CD14-positive monocyte (primary cell): ENCODE data around the gene MMP24. TPM values are rescaled to one million over a fixed set of nuclear protein-coding genes. Genes with fewer than 3 reads are reported as not detected.

Experiments used
- DNase-seq, 3 donors: peaks; one replicate each; pipeline ENCODE4 v3.0.0-alpha.2; 2011 to 2022
- H2AFZ ChIP-seq: 2 replicates; pipeline ENCODE4 v1.6.0; 2012; ENCODE audit warnings: mild to moderate bottlenecking, low read depth, low read length, inconsistent platforms; ENCODE audit not compliant: insufficient read depth, poor library complexity, severe bottlenecking
- H3K27ac ChIP-seq, 2 donors: 1 replicate in 1 of 2; 2 replicates in 1 of 2; pipeline ENCODE4 v1.5.1; 2012 to 2013; ENCODE audit warnings: low read length in 2 of 2, control low read depth in 1 of 2, inconsistent platforms in 1 of 2, low read depth in 1 of 2, mild to moderate bottlenecking in 1 of 2
- H3K27me3 ChIP-seq, 2 donors: one replicate each; pipeline versions ENCODE4 v1.6.0 to v1.6.1; 2011 to 2013; ENCODE audit warnings: low read length in 2 of 2; ENCODE audit not compliant: control insufficient read depth in 2 of 2, insufficient read depth in 2 of 2
- H3K36me3 ChIP-seq, 2 donors: replicated peaks in 1 of 2; 1 replicate in 1 of 2; 2 replicates in 1 of 2; pipeline versions ENCODE4 v1.5.1 to v1.6.1; 2012 to 2013; ENCODE audit warnings: low read length in 2 of 2, control low read depth in 1 of 2, inconsistent platforms in 1 of 2, mild to moderate bottlenecking in 1 of 2; ENCODE audit not compliant: insufficient read depth in 2 of 2, control insufficient read depth in 1 of 2
- H3K4me1 ChIP-seq, 2 donors: 1 replicate in 1 of 2; 2 replicates in 1 of 2; pipeline versions ENCODE4 v1.5.1 to v1.6.1; 2012 to 2013; ENCODE audit warnings: low read length in 2 of 2, control low read depth in 1 of 2, inconsistent platforms in 1 of 2, mild to moderate bottlenecking in 1 of 2, moderate library complexity in 1 of 2; ENCODE audit not compliant: insufficient read depth in 2 of 2, control insufficient read depth in 1 of 2
- H3K4me2 ChIP-seq: replicated peaks from 2 replicates; pipeline ENCODE3; 2012; ENCODE audit warnings: low read length, moderate library complexity, mild to moderate bottlenecking; ENCODE audit not compliant: poor library complexity, severe bottlenecking; ENCODE audit errors: extremely low read depth
- H3K4me3 ChIP-seq, 3 experiments: fragments of 200-600 bp in 1 of 3; sonication (generic) in 1 of 3; replicated peaks in 1 of 3; 1 replicate in 2 of 3; 2 replicates in 1 of 3; pipeline ENCODE4 v1.5.1; 2011 to 2013; ENCODE audit warnings: low read length in 3 of 3, mild to moderate bottlenecking in 3 of 3, control low read depth in 2 of 3, low read depth in 2 of 3, inconsistent platforms in 1 of 3, moderate library complexity in 1 of 3
- H3K79me2 ChIP-seq: 2 replicates; pipeline ENCODE4 v1.6.0; 2012; ENCODE audit warnings: mild to moderate bottlenecking, control low read depth, inconsistent platforms, low read length, moderate library complexity; ENCODE audit not compliant: insufficient read depth
- H3K9ac ChIP-seq: 2 replicates; pipeline ENCODE4 v1.6.0; 2017; ENCODE audit warnings: low read length, mild to moderate bottlenecking; ENCODE audit not compliant: insufficient read depth, poor library complexity, severe bottlenecking
- H3K9me3 ChIP-seq, 2 donors: replicated peaks in 1 of 2; 1 replicate in 1 of 2; 2 replicates in 1 of 2; pipeline versions ENCODE4 v1.5.1 to v1.6.1; 2012 to 2013; ENCODE audit warnings: low read length in 2 of 2, control low read depth in 1 of 2; ENCODE audit not compliant: control insufficient read depth in 1 of 2, insufficient read depth in 1 of 2
- H4K20me1 ChIP-seq: 2 replicates; pipeline ENCODE4 v1.6.0; 2012; ENCODE audit warnings: mild to moderate bottlenecking, low read length, control low read depth, moderate library complexity; ENCODE audit not compliant: insufficient read depth
- H3K27ac Mint-ChIP-seq, 7 donors: one replicate each; pipeline ENCODE4 v1.8.0; 2020; ENCODE audit warnings: mild to moderate bottlenecking in 7 of 7, mixed read lengths in 7 of 7, moderate library complexity in 6 of 7, inconsistent platforms in 2 of 7
- H3K27me3 Mint-ChIP-seq, 3 donors: one replicate each; pipeline ENCODE4 v1.8.0; 2021 to 2022; ENCODE audit warnings: low read depth in 3 of 3, mild to moderate bottlenecking in 3 of 3, mixed read lengths in 3 of 3, moderate library complexity in 3 of 3, inconsistent platforms in 1 of 3
- H3K36me3 Mint-ChIP-seq, 2 donors: one replicate each; pipeline ENCODE4 v1.8.0; 2020; ENCODE audit warnings: mixed read lengths in 2 of 2, inconsistent platforms in 1 of 2, mild to moderate bottlenecking in 1 of 2
- H3K4me1 Mint-ChIP-seq: one replicate; pipeline ENCODE4 v1.8.0; 2020; ENCODE audit warnings: mild to moderate bottlenecking, mixed read lengths
- H3K4me3 Mint-ChIP-seq, 2 donors: one replicate each; pipeline ENCODE4 v1.8.0; 2020; ENCODE audit warnings: mild to moderate bottlenecking in 2 of 2, mixed read lengths in 2 of 2, moderate library complexity in 1 of 2
- H3K9me3 Mint-ChIP-seq, 7 donors: one replicate each; pipeline ENCODE4 v1.8.0; 2020 to 2022; ENCODE audit warnings: mixed read lengths in 7 of 7, mild to moderate bottlenecking in 6 of 7, moderate library complexity in 6 of 7, inconsistent platforms in 2 of 7
- CTCF ChIP-seq: fragments of 200-600 bp; IDR thresholded peaks from one replicate; pipeline ENCODE4 v1.8.0; 2022; ENCODE audit warnings: antibody characterized with exemption, mild to moderate bottlenecking
- WGBS: methylation state at CpG from one replicate; pipeline ENCODE4 v1.1.5; 2013; ENCODE audit warnings: missing lambda C conversion rate; ENCODE audit not compliant: insufficient coverage; 5-methylcytosine and 5-hydroxymethylcytosine counted together
- intact Hi-C, 2 donors: fragments of 100-400 bp; cut with micrococcal nuclease; formaldehyde crosslinking; loops; one replicate each; pipeline versions ENCODE4 v1.15.0 to v1.15.1; 2023
- polyA plus RNA-seq, 3 donors: library from polyadenylated mRNA; depleted of rRNA in 1 of 3; unstranded in 2 of 3; stranded (reverse) in 1 of 3; fragments of 300-500 nt in 2 of 3; fragments of >200 nt in 1 of 3; fragmentation: Illumina TruSeq in 2 of 3; gene quantifications; 1 replicate in 2 of 3; 2 replicates in 1 of 3; pipeline ENCODE4 v1.2.3, GENCODE V29; 2012 to 2021

The MMP24 gene
- polyA plus RNA-seq, 3 donors: 0.14 TPM; not detected in 2

GRCh38 chr20:35215066-35215956 lies 11.2 kb upstream of the MMP24 start:
- 100% methylated on average over 2 of the region's 12 CpGs for WGBS
- intact Hi-C loops: no loop called here
- H3K4me2 ChIP-seq: no peak overlapping the region

GRCh38 chr20:35216541-35216940 lies 9.9 kb upstream of the MMP24 start:
- H3K36me3 Mint-ChIP-seq: peaks cover 24 to 28% of the 10 kb centered on the region in 2 donors
- Histone ChIP-seq H3K9me3 (no peaks in the 10 kb centered on the region), H3K4me2 (no peak overlapping the region), H3K36me3 (no peaks in the 10 kb centered on the region), H3K79me2 (no peaks in the 10 kb centered on the region), H3K4me3 (no peak overlapping the region), H4K20me1 (no peaks in the 10 kb centered on the region), H3K27me3 (no peaks in the 10 kb centered on the region), H3K9ac (no peak overlapping the region), H2AFZ (no peak overlapping the region), H3K27ac (no peak overlapping the region), H3K4me1 (no peaks in the 10 kb centered on the region)
- H3K27me3 Mint-ChIP-seq: peaks cover 0 to 4% (median 1%) of the 10 kb centered on the region in 3 donors
- no peak overlapping the region for H3K4me3 Mint-ChIP-seq
- peaks cover 2% of the 10 kb centered on the region for H3K4me1 Mint-ChIP-seq
- no peak for DNase-seq
- intact Hi-C loops: no loop called here
- no peaks in the 10 kb centered on the region for H3K9me3 Mint-ChIP-seq
- H3K27ac Mint-ChIP-seq: no peak overlapping the region
- WGBS: 100% methylated on average over 5 of the region's 5 CpGs
- no peak for TF ChIP-seq CTCF

More at GRCh38 chr20:35215066-35215956, 11.2 kb upstream of the MMP24 start:
- no peak for TF ChIP-seq CTCF
- Histone ChIP-seq H2AFZ (no peak overlapping the region), H3K4me1 (no peaks in the 10 kb centered on the region), H3K79me2 (no peaks in the 10 kb centered on the region), H3K4me3 (no peak overlapping the region), H3K27ac (no peak overlapping the region), H3K9me3 (no peaks in the 10 kb centered on the region), H3K9ac (no peak overlapping the region), H3K27me3 (no peaks in the 10 kb centered on the region), H3K36me3 (no peaks in the 10 kb centered on the region), H4K20me1 (no peaks in the 10 kb centered on the region)
- Mint-ChIP-seq H3K27me3 (peaks cover 0 to 4% (median 1%) of the 10 kb centered on the region in 3 donors), H3K36me3 (peaks cover 24 to 28% of the 10 kb centered on the region in 2 donors), H3K9me3 (no peaks in the 10 kb centered on the region), H3K4me1 (peaks cover 2% of the 10 kb centered on the region), H3K4me3 (no peak overlapping the region), H3K27ac (no peak overlapping the region)
- DNase-seq: no peak
